ENCODE results near the gene TOM1L2.
"Not testable (repeated sequence)": the region's sequence is repeated elsewhere in the genome, so short reads cannot be mapped to it uniquely, and the experiment has no call there.

The TOM1L2 gene

DNA sequence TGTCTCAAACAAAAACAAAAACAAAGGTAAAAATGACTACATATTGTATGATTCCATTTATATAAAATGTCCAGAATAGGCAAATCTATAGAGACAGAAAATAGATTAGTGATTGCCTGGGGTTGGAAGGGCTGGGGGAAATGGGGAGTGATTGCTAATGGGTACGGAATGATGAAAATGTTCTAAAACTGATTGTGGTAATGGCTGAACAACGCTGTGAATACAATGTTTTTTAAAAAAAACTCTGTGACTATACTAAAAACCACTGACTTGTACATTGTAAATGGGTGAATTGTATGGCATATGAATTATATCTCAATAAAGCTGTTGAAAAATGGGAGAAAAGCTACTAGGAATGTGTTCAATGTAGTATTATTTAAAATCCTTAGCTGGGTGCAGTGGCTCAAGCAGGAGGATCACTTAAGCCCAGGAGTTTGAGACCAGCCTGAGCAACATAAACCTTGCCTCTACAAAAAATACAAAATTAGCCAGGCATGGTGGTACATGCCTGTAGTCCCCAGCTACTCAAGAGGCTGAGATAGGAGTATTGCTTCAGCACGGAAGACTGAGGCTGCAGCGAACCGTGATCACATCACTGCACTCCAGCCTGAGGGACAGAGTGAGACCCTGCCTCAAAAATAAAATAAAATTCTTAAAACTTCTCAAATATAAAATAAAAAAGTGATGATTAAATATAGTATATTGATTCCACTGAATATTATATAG, 47.9 kb downstream of the TOM1L2 start:
- no peak for DNase-seq (ENCODE audit: low spot score)

DNA sequence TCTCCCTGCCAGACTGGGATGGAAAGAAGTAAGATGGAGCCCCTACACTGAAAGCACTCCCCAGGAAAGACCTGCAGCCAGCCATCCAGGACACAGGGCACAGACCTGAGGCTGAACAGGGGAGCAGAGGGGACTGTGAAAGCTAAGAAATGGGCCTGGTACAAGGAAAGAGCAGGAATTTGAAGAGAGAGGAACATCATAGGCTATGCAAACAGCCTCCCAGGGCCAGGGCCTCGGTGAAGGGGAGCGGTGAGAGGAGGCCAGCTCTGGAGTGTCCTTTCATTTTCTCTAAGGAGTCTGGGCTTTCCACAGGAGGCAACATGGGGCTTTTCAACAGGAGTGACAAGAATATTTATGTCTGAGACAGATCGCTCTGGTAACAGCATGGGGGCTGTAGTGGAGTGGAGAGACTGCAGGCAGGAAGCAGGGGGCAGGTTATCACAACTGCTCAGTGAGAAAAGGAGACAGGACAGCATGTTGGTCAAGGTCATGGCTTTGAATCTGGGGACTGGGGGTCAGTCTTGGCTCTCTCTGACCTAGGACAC, 50.1 kb downstream of the TOM1L2 start:
- no peak for DNase-seq (ENCODE audit: low spot score)

DNA sequence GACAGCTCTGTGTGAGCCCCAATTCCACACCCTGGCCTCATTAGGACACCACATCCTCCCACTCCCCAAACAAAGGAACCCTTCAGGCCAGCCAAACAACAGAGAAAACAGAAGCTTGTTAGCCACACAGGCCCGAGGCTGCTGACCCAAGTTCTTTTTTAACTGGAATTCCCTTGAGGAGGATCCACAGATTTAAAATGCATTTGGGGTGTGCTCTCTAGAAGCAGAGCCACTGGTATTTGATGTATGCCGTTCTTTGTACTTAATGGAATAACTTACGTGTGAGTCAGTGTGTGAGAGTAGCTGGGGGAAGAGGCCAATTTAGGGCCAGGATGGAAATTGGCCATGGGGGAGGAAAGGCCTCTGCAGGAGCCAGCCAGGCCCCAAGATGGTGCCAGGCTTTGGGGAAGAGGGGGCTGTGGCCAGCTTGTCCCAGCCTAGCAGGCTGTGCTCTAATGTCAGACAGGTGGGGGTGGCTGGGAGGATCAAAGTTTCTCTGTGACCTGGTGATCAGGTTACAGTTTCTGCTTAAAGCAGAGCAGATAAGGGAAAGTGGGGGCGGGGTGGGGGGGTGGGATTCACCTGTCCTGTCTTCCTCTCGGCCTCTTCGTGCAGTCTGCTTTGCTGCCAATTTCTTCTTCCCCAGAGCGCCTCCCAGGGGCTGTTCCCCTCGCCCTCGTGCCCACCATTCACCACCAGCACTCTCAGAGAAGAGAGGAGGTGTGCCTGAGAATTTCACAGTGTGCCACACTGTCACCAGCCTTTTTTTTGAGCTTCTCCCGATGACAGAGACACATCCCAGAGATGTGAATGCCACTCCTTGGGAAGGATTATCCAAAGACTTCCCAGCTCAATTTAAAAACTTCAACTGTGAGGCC, 50.8 kb downstream of the TOM1L2 start:
- no peak for DNase-seq (ENCODE audit: low spot score)

DNA sequence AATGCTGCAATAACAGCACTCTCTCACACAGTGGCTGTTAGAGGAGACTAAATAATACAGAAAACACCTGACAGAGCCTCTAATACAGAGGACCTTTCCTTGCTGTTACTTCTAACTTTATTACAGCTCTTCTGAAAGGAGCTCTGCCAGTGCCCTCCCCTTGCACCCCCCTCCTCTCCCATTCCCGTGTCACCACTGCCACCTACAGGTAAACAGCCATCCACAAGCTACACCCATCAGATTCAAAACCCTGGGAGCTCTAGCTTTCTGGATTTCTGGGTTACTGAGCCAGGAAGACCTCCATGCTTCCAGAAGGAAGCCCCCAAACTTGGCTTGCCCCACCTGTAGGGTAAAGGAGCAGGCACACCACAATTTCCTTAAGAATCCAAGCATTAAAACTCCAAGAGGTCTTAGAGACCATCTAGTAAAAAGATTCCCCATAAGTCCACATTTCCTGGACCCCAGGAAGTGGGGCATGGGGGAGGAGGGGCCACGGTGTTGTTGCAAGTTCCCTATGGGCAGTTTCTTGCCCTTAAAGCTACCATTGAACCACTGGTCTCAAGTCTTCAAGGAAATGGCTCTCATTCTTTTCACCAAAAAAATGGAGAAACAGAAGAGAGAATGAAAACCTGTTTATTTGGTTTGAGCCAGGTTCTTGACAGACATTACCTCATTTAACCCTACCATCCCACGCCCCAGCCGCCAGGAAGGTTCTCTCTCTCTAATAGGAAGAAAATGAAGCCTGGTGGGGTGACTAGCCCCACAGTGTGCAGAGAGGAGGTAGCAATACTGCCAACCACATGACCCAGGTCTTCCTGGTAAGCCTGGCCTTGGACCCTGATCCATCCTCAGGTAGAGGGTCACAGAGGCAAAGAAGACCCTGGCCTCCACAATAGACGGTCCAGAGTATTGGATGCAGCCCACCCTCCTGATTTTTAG, 52.8 kb downstream of the TOM1L2 start:
- peak; percentile 71 for DNase-seq (ENCODE audit: low spot score)

DNA sequence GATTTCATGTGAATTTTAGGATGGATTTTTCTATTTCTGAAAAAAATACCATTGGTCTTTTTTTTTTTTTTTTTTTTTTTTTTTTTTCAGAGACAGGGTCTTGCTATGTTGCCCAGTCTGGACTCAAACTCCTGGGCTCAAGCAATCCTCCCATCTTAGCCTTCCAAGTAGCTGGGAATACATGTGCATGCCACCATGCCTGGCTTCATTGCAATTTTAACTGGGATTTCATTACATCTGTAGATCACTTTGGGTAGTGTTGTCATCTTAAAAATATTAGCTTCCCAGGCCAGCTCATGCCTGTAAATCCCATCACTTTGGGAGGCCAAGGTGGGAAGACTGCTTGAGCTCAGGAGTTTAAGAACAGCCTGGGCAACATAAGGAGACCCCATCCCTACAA, 54.8 kb downstream of the TOM1L2 start:
- DNase-seq (ENCODE audit: low spot score) = no peak

DNA sequence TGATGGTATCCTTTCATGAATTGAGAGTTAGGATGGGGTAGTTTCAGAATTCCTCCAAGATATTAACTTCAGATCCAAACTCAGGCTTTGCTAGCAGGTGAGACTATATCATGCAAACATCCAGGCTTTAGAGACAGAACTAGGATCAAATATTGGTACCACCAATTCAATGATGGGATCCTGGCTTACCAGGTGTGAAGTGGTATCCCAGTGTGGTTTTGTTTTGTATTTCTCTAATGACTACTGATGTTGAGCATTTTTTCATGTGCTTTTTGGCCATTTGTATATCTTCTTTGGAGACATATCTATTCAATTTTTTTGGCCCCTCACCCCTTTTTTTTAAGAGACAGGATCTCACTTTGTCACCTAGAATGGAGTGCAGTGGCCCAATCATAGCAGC, 57.0 kb downstream of the TOM1L2 start:
- DNase-seq (ENCODE audit: low spot score) = no peak

DNA sequence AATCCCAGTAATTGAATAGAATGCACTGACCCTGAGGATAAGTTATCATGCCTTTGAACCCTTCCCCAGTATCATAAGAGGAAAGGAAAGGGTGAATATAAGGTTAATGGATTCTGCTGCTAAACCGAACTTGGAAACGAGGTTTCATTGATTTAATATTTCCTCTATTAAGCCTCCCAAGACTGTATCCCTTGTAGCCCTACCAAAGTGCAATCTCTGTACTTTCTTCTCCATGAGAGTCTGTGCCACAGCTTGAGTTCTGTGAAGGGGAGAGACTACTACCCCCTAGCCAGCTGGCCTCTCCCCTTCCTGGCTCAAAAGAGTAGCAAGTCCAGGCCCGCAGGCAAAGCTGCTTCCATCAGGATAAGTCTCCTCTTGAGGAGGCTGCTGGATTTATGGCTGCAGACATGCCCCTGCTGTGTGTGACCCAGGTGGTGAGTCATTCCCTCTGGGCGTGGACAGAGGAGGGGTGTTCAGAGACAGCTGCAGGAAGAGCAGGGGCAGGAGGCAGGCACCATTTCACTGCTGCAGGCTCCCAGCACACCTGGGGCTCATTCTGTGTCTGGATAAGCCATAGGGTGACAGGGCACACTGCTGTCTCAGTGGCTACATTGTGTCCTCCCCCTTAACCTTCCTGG, 58.4 kb downstream of the TOM1L2 start:
- DNase-seq (ENCODE audit: low spot score) = peak; percentile 12

DNA sequence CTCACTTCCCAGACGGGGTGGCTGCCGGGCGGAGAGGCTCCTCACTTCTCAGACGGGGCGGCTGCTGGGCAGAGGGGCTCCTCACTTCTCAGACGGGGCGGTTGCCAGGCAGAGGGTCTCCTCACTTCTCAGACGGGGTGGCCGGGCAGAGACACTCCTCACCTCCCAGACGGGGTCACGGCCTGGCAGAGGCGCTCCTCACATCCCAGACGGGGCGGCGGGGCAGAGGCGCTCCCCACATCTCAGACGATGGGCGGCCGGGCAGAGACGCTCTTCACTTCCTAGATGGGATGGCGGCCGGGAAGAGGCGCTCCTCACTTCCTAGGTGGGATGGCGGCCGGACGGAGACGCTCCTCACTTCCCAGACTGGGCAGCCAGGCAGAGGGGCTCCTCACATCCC, 59.9 kb downstream of the TOM1L2 start:
- DNase-seq (ENCODE audit: low spot score) = not testable (repeated sequence)

DNA sequence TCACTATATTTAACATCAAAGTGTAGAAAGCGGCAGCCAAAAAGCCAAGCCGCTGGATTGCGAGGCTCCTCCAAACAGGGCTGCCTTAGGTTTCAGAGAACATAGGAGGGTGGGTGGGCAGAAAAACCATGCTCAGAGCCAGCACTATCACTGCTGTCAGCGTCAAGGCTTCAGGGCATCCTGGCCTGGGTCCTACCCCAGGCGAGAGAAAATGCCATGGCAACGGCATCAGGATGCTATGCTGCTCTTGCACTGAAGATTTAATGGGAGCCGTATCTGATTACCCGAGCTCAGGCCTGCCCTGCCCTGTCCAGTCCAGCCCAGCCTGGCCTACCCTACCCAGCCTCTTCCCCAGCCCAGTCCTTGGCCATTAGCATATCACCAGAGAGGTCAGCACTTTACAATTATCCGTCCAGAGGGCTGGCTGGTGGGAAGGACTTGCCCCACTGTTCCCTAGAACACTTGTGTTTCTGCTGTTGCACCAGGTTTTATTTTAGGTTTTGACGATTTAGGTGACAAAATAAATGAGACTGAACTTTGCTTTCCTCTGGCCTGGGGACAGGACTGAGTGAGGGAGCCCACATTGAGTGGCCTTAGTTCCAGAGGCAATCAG, 61.1 kb downstream of the TOM1L2 start:
- DNase-seq (ENCODE audit: low spot score) = no peak

DNA sequence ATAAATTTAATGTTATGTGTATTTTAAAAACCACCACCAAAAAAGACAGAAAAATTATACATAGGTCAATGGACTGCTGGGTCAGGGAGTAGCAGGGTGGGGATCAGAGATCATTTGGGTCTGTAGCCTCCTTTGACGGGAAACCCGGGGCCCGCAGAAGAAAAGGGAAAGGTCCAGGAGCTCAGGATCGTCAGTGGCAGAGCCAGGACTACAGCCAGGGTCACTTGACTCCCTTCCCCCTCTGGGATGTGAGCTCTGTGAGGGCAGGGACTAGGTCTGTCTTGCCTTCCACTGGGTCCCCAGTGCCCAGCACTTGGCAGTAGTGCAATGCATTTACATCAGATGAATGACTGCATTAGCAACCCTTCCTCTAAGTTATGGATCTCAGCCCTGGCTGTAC, 62.1 kb downstream of the TOM1L2 start:
- DNase-seq (ENCODE audit: low spot score) = no peak

DNA sequence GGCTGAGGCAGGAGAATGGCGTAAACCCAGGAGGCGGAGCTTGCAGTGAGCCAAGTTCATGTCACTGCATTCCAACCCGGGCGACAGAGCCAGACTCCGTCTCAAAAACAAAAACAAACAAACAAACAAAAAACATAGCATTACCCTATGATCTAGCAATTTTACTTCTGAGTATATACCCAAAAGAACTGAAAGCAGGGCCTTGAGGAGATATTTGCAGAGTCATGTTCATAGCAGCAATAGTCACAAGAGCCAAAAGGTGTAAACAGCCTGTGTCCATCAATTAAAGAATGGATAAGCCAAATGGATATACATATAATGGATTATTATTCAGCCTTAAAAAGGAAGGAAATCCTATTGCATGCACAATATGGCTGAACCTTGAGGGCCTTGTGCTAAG, 63.1 kb downstream of the TOM1L2 start:
- no peak for DNase-seq (ENCODE audit: low spot score)

DNA sequence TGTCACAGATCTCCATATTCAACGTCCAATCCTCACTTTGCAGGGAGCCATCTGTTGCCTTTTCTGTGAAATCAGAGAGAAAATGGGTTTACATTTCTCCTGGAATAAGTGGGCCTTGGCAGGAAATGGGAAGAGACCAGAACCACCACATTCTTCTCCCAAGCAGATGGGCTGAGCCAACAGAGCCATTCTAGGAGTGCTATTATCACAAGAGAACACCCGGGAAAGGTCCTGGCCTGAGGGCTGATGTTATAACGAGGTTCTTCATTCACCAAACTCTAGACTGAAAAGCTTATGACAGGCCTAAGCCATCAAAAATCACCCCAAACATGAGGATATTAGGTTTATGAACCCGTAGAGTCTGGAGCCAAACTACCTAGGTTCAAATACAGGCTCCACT, 64.7 kb downstream of the TOM1L2 start:
- DNase-seq (ENCODE audit: low spot score) = no peak

DNA sequence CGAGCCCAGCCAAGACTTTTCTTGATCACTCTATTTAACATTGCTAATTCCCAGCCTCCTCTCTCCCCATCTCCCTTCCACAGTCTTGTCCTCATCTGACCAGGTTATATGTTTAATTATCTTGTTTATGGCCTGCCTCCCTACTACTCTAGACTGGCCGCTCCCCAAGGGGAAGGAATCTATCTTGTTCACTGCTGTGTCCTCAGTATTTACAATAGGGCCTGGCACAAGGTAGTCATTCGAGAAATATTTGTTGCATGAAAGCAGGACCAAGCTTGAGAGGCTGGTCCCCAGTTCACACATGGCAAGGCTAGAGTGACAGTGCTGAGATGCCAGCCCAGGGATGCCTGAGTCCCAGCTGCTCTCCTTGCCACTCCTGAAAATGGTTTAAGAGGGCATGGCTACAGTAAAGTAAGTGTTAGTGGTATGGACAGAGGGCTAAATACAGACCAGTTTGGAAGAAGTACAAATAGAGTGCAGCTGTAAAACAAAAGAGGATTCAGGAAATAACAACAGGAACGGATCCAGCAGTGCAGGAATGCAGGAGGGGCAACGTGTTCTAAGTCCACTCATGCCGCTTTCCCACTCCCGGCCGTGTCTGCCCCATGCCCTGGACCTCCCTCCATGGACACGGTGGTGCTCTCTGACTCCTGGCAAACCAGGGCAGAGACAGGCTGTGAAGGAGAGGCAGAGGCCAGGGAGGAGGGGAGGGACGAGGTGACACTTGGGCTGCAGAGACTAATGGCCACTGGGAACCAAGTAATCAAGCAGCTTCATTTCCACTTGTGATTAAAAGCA, 65.6 kb downstream of the TOM1L2 start:
- no peak for DNase-seq (ENCODE audit: low spot score)

DNA sequence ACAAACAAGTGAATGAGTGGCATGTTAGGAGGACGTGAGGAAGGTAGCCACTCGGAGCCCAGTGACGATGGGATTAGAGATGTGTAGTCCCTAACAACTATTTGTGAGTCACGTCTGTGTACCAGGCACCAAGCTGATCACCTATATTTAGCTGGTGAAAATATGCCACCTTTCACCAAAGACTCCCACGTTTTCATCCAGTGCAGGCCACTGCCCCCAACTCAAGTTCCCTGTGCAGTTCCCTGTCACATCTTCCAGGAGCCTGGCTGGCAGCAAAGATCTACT, 67.2 kb downstream of the TOM1L2 start:
- DNase-seq (ENCODE audit: low spot score) = no peak

DNA sequence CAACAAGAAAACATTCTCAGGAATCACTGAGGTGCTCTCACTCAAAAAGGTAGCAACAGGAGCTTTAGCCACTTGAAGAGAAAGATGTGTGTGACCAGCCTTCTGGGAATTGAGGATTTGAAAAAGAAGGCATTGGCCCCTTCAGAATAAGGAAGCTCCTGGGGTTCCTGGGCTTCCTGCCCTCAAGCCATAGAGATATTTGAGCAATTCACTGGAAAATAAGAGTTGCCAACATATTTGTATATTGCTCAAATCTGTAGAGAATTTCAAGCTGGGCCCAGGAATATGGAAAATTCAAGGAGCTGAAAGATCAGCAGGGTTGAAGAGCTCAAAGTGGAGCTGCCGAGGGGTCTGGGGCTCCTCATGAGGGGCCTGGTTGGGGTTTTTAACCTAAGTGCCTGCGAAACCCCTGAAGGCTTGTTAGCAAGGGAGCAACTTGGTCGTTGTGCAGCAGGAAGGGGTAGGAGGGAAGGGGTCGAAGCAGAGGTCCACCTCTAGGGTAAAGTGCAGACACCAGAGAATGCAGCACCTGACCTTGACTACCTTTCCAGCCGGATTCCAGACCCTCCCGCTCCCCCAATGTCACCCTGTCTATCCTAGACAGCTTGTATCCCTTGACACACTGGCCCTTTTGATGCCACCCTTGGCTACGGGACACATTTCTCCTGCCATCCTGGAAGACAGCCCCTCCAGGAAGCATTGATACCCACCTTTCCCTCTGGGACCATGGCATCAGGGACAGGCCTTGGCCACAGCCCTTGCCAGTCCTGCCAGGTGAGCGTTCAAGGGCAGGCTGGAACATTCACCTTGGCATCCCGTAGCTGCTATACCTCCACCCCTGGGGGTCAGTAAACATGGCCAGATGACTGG, 67.8 kb downstream of the TOM1L2 start:
- DNase-seq (ENCODE audit: low spot score) = no peak

DNA sequence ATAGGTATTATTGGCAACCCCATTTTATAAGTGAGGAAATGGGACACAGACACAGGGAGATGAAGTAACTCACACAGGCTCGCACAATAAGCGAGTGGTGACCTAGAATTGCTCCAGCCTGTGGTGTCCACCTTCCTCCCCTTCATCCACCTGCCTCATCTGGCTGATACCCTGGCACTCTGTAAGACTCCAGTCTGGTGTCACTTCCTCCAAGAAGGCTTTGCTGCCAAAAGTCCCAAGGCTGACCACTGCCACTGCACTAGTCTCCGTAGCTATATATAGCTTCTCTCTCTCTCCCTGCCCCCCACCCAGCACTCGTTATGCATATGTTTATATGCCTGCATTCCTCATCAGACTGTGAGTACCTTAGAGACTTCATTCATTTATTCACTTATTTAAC, 69.3 kb downstream of the TOM1L2 start:
- no peak for DNase-seq (ENCODE audit: low spot score)

DNA sequence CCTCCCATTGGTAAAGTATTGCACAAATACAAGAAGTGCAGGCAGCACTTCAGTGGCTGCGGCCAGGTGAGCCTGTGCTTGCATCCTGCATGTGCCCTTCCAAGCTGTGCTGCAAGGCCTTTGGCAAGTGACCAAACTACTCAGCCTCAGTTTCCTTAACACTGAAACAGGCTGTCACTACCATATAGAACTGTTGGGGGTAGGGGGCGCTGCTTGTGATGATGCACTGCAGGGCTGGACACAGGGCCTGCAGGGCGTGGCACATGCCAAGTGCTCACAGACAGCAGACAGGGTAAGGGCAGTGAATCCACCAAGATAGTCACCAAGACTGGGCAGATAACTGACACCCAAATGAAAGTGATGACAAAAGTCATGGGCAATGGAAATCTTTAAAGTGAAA, 69.8 kb downstream of the TOM1L2 start:
- DNase-seq (ENCODE audit: low spot score) = no peak

DNA sequence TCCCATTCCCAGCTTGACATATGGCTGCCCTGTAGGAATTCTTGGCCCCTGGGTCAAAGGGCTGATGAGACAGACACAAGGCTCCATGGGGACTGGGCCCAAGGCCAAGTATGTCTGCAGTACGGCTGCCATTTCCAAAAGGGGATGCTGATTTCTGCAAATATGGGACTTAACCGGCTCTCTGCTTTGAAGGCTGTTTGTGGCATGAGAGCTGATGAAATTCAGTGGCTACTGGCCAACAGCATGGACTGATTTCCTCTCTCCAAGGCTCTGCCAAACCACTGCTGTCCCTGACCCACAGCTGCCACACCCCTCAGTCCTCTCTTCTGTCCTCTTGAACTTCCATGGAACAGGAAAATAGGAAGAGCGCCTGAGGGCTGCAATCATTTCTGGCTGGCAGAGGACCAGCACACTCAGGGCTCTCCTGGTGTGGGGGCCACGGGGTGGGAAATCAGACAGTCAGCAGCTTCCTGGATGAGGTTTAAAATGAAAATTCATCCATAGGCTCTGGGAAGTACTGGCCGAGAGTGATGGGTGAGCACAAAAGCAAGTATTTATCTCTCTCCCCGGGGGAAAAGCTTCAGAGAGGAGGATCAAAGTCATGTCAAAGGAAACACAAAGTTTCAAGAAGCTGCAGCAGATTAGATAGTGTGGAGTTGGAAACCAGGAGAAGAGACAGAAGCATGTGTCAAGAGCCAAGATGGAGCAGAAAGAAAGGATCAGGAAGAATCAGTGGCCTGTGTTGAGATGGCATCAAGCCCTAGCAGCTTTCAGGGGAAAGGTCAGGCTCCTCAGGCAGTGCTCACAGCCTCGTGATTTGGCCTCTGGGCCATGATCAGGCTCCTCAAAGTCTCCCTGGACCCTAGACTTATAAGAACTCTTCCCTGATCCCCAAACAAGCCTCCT, 71.3 kb downstream of the TOM1L2 start:
- DNase-seq (ENCODE audit: low spot score) = no peak

DNA sequence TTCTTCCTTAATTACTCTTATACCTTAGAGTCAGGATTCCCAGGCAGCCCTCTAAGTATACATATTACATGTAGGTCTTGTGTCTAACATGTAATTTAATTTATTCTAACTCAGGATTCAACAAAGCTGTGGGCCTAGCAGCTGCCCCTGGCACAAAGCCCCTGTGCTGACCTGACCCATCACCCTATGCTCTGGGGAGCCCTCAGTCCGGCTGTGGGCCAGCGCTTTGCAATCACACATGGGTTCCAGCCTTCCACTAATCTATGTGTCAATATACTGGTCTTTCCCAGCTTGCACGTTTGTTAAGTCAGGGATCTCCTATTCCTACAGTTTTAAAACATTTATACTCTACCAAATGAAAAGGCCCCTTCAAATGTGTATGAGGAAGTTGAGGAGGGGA, 72.7 kb downstream of the TOM1L2 start:
- DNase-seq (ENCODE audit: low spot score) = no peak

Data from CD4-positive, alpha-beta T cell treated with Interleukin-6 at 100 ng/mL for 8 hours (primary cell).